IMR-90 (cell line): ENCODE data around the gene SLC25A22. TPM values are rescaled to one million over a fixed set of nuclear protein-coding genes. Genes with fewer than 3 reads are reported as not detected.
A peak's percentile ranks its signal among the peaks of the same experiment; 100 is the strongest.

ENCODE experiments used
- ATAC-seq: fragments of 200-7000 bp; cut with Tn5 transposase; 2 replicates; pipeline ENCODE4 v1.9.1; 2020; ENCODE audit warnings: low read depth, mild to moderate bottlenecking, moderate library complexity
- BruUV-seq: library from RNA; stranded (reverse); fragments of 400-500 nt; replicated peaks from 2 replicates; lab custom pipeline; 2021; lab: Mats Ljungman, UMichigan
- CTCF ChIA-PET: fragments of 300-600 bp; formaldehyde crosslinking; extraction: SDS; loops from one replicate; lab custom pipeline; 2021; ENCODE audit warnings: antibody characterized with exemption; lab: Yijun Ruan, JAX
- POLR2A ChIA-PET: fragments of 300-600 bp; sonication (Branson Sonifier 250); formaldehyde crosslinking; loops from one replicate; lab custom pipeline; 2022; ENCODE audit warnings: antibody characterized with exemption; ENCODE audit not compliant: unreplicated experiment; lab: Charles Lee
- DNase-seq: peaks from one replicate; pipeline ENCODE4 v3.0.0; 2013
- H2AFZ ChIP-seq: replicated peaks from 2 replicates; pipeline ENCODE3; 2013; ENCODE audit warnings: low read length, mild to moderate bottlenecking; ENCODE audit not compliant: poor library complexity
- H2AK5ac ChIP-seq: 2 replicates; pipeline ENCODE4 v1.6.1; 2013; ENCODE audit warnings: low read depth, low read length, inconsistent platforms
- H2AK9ac ChIP-seq: replicated peaks from 2 replicates; pipeline ENCODE3; 2013; ENCODE audit warnings: mild to moderate bottlenecking, low read depth, low read length, moderate library complexity; ENCODE audit not compliant: poor library complexity
- H2BK120ac ChIP-seq: 2 replicates; pipeline ENCODE4 v1.6.1; 2013; ENCODE audit warnings: low read depth, low read length, inconsistent platforms
- H2BK15ac ChIP-seq: 3 replicates; pipeline ENCODE4 v1.6.1; 2013; ENCODE audit warnings: low read depth, low read length, inconsistent platforms
- H2BK20ac ChIP-seq: 2 replicates; pipeline ENCODE4 v1.6.1; 2013; ENCODE audit warnings: low read depth, mild to moderate bottlenecking, inconsistent platforms, low read length, moderate library complexity
- H2BK5ac ChIP-seq: 2 replicates; pipeline ENCODE4 v1.6.1; 2013; ENCODE audit warnings: mild to moderate bottlenecking, low read depth, low read length, inconsistent platforms; ENCODE audit not compliant: poor library complexity, severe bottlenecking
- H3K14ac ChIP-seq: replicated peaks from 2 replicates; pipeline ENCODE4 v1.6.1; 2013; ENCODE audit warnings: low read depth, low read length, inconsistent platforms
- H3K18ac ChIP-seq: 2 replicates; pipeline ENCODE4 v1.6.1; 2013; ENCODE audit warnings: low read depth, low read length, control low read depth
- H3K23ac ChIP-seq: 2 replicates; pipeline ENCODE4 v1.6.1; 2013; ENCODE audit warnings: low read depth, low read length, inconsistent platforms
- H3K27ac ChIP-seq: 2 replicates; pipeline ENCODE4 v1.5.1; 2013; ENCODE audit warnings: mild to moderate bottlenecking, control low read depth, low read length; ENCODE audit not compliant: insufficient read depth
- H3K27me3 ChIP-seq: 2 replicates; pipeline ENCODE4 v1.6.1; 2013; ENCODE audit warnings: low read length; ENCODE audit not compliant: control insufficient read depth, insufficient read depth
- H3K36me3 ChIP-seq: 2 replicates; pipeline ENCODE4 v1.6.1; 2013; ENCODE audit warnings: low read length, mixed read lengths; ENCODE audit not compliant: control insufficient read depth, insufficient read depth
- H3K4ac ChIP-seq: 2 replicates; pipeline ENCODE4 v1.6.1; 2013; ENCODE audit warnings: low read depth, low read length, inconsistent platforms
- H3K4me1 ChIP-seq: 2 replicates; pipeline ENCODE4 v1.6.1; 2013; ENCODE audit warnings: low read length, mixed read lengths; ENCODE audit not compliant: control insufficient read depth, insufficient read depth
- H3K4me2 ChIP-seq: 2 replicates; pipeline ENCODE4 v1.6.1; 2013; ENCODE audit warnings: low read depth, mild to moderate bottlenecking, control low read depth, low read length, moderate library complexity
- H3K4me3 ChIP-seq: 2 replicates; pipeline ENCODE4 v1.5.1; 2013; ENCODE audit warnings: low read depth, mild to moderate bottlenecking, control low read depth, low read length, moderate library complexity; ENCODE audit not compliant: insufficient read depth
- H3K56ac ChIP-seq: 2 replicates; pipeline ENCODE4 v1.6.1; 2013; ENCODE audit warnings: low read length, inconsistent platforms; ENCODE audit not compliant: insufficient read depth; ENCODE audit errors: extremely low read depth
- H3K79me1 ChIP-seq, 2 experiments: 2 replicates each; pipeline ENCODE4 v1.6.1; 2013; ENCODE audit warnings: low read length in 2 of 2, inconsistent platforms in 1 of 2, low read depth in 1 of 2
- H3K9ac ChIP-seq: 2 replicates; pipeline ENCODE4 v1.6.1; 2013; ENCODE audit warnings: low read depth, low read length, control low read depth
- H3K9me1 ChIP-seq: 2 replicates; pipeline ENCODE4 v1.6.1; 2013; ENCODE audit warnings: low read length, inconsistent platforms; ENCODE audit not compliant: insufficient read depth
- H3K9me3 ChIP-seq: 2 replicates; pipeline ENCODE4 v1.6.1; 2013; ENCODE audit warnings: low read length; ENCODE audit not compliant: control insufficient read depth, insufficient read depth
- H4K20me1 ChIP-seq: 2 replicates; pipeline ENCODE4 v1.6.1; 2013; ENCODE audit warnings: low read length, inconsistent platforms; ENCODE audit not compliant: insufficient read depth
- H4K5ac ChIP-seq: 2 replicates; pipeline ENCODE4 v1.6.1; 2013; ENCODE audit warnings: mild to moderate bottlenecking, low read depth, low read length, control low read depth
- H4K8ac ChIP-seq, 2 experiments: 2 replicates each; pipeline ENCODE4 v1.6.1; 2013; ENCODE audit warnings: low read depth in 2 of 2, low read length in 2 of 2, control low read depth in 1 of 2, inconsistent platforms in 1 of 2
- H4K91ac ChIP-seq: 2 replicates; pipeline ENCODE4 v1.6.1; 2013; ENCODE audit warnings: low read depth, low read length, inconsistent platforms; ENCODE audit not compliant: insufficient read depth
- CEBPB ChIP-seq: IDR thresholded peaks from 2 replicates; pipeline ENCODE4 v1.6.1; 2012; ENCODE audit warnings: low read depth, low read length, improper control_type of control experiment
- FOS ChIP-seq: fragments of 150-350 bp; IDR thresholded peaks from 2 replicates; pipeline ENCODE4 v1.6.1; 2016; ENCODE audit warnings: low read depth, low read length
- MAZ ChIP-seq: IDR thresholded peaks from 2 replicates; pipeline ENCODE4 v1.6.1; 2012; ENCODE audit warnings: low read depth, mild to moderate bottlenecking, low read length, improper control_type of control experiment, moderate library complexity, borderline replicate concordance
- MXI1 ChIP-seq: IDR thresholded peaks from 2 replicates; pipeline ENCODE4 v1.6.1; 2012; ENCODE audit warnings: low read depth, mild to moderate bottlenecking, low read length, moderate library complexity, borderline replicate concordance
- RAD21 ChIP-seq: IDR thresholded peaks from 2 replicates; pipeline ENCODE4 v1.6.1; 2012; ENCODE audit warnings: low read length, improper control_type of control experiment
- SMC3 ChIP-seq: fragments of 150-350 bp; IDR thresholded peaks from 2 replicates; pipeline ENCODE4 v1.6.1; 2016; ENCODE audit warnings: low read depth, mild to moderate bottlenecking, antibody characterized with exemption, low read length, moderate library complexity
- WGBS, 2 experiments: methylation state at CpG; one replicate each; pipeline versions ENCODE4 v1.1.5 to v1.1.7; 2013; ENCODE audit warnings: missing lambda C conversion rate in 2 of 2; ENCODE audit not compliant: insufficient read length in 1 of 2; ENCODE audit errors: extremely low coverage in 2 of 2; 5-methylcytosine and 5-hydroxymethylcytosine counted together
- dilution Hi-C: fragments of 300-500 bp; cut with HindIII; formaldehyde crosslinking; loops from one replicate; pipeline ENCODE4 v1.14.3; 2018; ENCODE audit warnings: low sequenced_read_pairs; ENCODE audit not compliant: unreplicated experiment
- in situ Hi-C: fragments of 300-500 bp; cut with MboI; formaldehyde crosslinking; loops from 3 replicates; pipeline ENCODE4 v1.14.3; 2019; ENCODE audit warnings: low sequenced_read_pairs, inconsistent platforms, mixed read lengths
- intact Hi-C: fragments of 100-400 bp; cut with micrococcal nuclease; formaldehyde crosslinking; loops from 2 replicates; pipeline ENCODE4 v1.10.0; 2022
- polyA plus RNA-seq, 3 experiments: library from polyadenylated mRNA; depleted of rRNA; stranded (reverse); fragments of >200 nt; gene quantifications; 2 replicates each; pipeline ENCODE4 v1.2.3, GENCODE V29; 2012; ENCODE audit warnings: low replicate concordance in 1 of 3
- total RNA-seq: library from RNA; depleted of rRNA; stranded (reverse); fragments of >200 nt; gene quantifications from 2 replicates; pipeline ENCODE4 v1.2.3, GENCODE V29; 2012
- TF ChIP-seq, protein P1 (sequence below): conservative IDR thresholded peaks from 2 replicates; pipeline ENCODE4 v1.5.1; 2012; ENCODE audit warnings: mild to moderate bottlenecking, low read depth, low read length, improper control_type of control experiment

The SLC25A22 gene
- total and polyA plus RNA-seq, 2 of the 4 experiments (the other 2 are of a cell fraction): 8.2 to 41.3 TPM

DNA sequence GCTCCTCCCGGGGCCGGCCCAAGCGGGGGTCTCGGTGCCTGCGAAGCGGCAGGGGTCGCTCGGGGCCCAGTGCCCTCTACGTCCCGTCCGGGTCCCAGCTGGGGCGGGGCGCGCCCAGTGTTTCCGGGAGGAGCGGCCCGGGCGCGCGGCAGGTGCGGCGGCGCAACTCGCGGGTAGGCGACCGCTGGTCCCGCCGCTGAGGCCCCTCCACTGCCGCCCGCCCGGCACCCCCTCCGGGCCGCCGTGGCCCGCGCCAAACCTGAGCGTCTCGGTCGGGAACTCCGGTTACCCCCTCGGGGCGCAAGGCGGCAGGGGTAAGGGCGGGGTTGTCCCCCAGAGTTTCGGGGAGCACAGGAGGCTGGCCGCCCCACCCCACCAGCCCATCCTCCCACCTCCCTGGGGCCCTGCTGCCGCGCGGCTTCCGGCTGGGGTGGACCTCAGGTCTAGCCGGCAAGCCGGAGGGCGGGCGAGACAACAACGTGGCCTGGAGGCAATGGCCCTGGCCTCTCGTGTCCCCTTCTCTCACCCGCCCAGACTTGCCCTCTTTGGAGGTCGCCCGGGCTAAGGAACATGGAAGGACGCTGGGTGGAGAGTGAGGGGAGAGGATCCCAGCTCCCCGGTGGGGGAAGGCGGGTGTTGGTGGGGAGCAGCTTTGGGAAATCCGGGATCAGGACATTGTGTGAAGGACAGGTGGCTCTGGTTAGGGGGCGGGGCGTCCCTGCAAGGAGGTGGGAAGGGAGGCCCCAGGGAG lies 29.2 kb upstream of the SLC25A22 start:
- no peak overlapping the region for H2BK120ac ChIP-seq
- no peak overlapping the region for H4K8ac ChIP-seq
- peaks cover 24% of the 10 kb centered on the region; the same call in 1 of the 2 replicates for H3K36me3 ChIP-seq
- H2AFZ ChIP-seq: peak overlapping the region; percentile 81
- H3K9me1 ChIP-seq: peaks cover 6% of the 10 kb centered on the region; the same call in 1 of the 2 replicates
- in situ Hi-C loops (no loop called here), intact Hi-C loops (no loop called here), dilution Hi-C loops (no loop called here)
- BruUV-seq: no TSS peak
- H3K23ac ChIP-seq: no peak overlapping the region
- ChIA-PET POLR2A (interaction anchor here (1.1 kb wide), 1 partner anchor 8 kb away, joined by 4 read pairs; the partner anchor contains the start of gene PNPLA2), CTCF (no interaction called here)
- H3K18ac ChIP-seq: no peak overlapping the region
- no peak overlapping the region for H3K4me2 ChIP-seq
- peak overlapping the region; percentile 55 for H2AK9ac ChIP-seq
- H3K56ac ChIP-seq: no peak overlapping the region
- no peak overlapping the region for H4K5ac ChIP-seq
- WGBS, 2 experiments: 16% methylated on average over 36 of the region's 66 CpGs; no CpG with 5 or more reads in 1 of the 2 experiments
- H3K4me1 ChIP-seq: peaks cover 24% of the 10 kb centered on the region
- no peaks in the 10 kb centered on the region for H3K9me3 ChIP-seq
- no peak overlapping the region for H2BK5ac ChIP-seq
- ATAC-seq (no peak), DNase-seq (no peak)
- no peak overlapping the region for H3K4me3 ChIP-seq
- H3K14ac ChIP-seq: no peak overlapping the region
- H3K79me1 ChIP-seq: peaks cover 4 to 11% of the 10 kb centered on the region in 2 experiments
- H2BK20ac ChIP-seq: no peak overlapping the region
- TF ChIP-seq, protein P1, sequence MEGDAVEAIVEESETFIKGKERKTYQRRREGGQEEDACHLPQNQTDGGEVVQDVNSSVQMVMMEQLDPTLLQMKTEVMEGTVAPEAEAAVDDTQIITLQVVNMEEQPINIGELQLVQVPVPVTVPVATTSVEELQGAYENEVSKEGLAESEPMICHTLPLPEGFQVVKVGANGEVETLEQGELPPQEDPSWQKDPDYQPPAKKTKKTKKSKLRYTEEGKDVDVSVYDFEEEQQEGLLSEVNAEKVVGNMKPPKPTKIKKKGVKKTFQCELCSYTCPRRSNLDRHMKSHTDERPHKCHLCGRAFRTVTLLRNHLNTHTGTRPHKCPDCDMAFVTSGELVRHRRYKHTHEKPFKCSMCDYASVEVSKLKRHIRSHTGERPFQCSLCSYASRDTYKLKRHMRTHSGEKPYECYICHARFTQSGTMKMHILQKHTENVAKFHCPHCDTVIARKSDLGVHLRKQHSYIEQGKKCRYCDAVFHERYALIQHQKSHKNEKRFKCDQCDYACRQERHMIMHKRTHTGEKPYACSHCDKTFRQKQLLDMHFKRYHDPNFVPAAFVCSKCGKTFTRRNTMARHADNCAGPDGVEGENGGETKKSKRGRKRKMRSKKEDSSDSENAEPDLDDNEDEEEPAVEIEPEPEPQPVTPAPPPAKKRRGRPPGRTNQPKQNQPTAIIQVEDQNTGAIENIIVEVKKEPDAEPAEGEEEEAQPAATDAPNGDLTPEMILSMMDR: no peak
- TF ChIP-seq FOS (no peak), CEBPB (no peak), MAZ (no peak), SMC3 (no peak), RAD21 (no peak), MXI1 (no peak)
- H4K20me1 ChIP-seq: peaks cover 26% of the 10 kb centered on the region; the same call in 1 of the 2 replicates
- H3K9ac ChIP-seq: no peak overlapping the region
- H3K4ac ChIP-seq: no peak overlapping the region
- H4K91ac ChIP-seq: no peak overlapping the region
- H2AK5ac ChIP-seq: peak overlapping the region; percentile 51
- H3K27me3 ChIP-seq: peaks cover 6% of the 10 kb centered on the region; the same call in 1 of the 2 replicates
- no peak overlapping the region for H3K27ac ChIP-seq
- H2BK15ac ChIP-seq: no peak overlapping the region
